Activated naive CD8-positive, alpha-beta T cell treated with anti-CD3 and anti-CD28 coated beads, Interleukin-2, amount 50 U/mL, for 16 hours (primary cell): ENCODE results near the gene LMOD3.

ENCODE experiments used
- DNase-seq: peaks from one replicate; pipeline ENCODE4 v3.0.0-alpha.2; 2020; ENCODE audit warnings: low read depth, low spot score

LMOD3 gene

DNA sequence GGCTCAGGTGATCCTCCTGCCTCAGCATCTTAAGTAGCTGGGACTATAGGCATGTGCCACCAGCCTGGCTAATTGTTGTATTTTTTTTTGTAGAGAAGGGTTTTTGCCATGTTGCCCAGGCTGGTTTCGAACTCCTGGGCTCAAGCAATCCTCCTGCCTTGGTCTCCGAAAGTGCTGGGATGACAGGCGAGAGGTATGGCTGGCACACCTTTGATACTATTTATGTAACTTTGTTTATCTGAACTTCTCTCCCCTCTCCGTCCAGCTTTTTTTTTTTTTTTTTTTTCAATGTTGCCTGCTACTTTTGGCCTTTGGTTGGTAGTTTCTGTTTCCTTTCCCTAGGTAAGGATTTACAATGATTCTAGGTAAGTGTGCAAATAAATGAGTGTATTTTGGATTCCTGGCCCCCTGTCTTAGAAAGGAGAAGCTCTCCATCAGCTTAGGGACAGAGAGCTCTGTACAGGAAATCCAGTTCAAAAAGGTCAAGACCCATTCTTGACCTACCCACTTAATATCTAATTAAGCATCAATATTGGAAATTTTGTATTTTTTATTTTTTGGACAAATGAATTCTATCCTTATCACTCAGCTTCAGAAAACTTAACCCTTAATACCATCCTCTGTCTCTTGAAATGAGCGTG, 30.9 kb downstream of the LMOD3 start:
- DNase-seq = no peak

GRCh38 chr3:69090021-69090420, 32.4 kb downstream of the LMOD3 start:
- DNase-seq = no peak

- no peak for DNase-seq
Observed at GRCh38 chr3:69088063-69088462, 34.3 kb downstream of the LMOD3 start.

GRCh38 chr3:69087030-69087791, 35.2 kb downstream of the LMOD3 start:
- DNase-seq = no peak

GRCh38 chr3:69085833-69086722, 36.3 kb downstream of the LMOD3 start:
- peak; percentile 54 for DNase-seq

DNA sequence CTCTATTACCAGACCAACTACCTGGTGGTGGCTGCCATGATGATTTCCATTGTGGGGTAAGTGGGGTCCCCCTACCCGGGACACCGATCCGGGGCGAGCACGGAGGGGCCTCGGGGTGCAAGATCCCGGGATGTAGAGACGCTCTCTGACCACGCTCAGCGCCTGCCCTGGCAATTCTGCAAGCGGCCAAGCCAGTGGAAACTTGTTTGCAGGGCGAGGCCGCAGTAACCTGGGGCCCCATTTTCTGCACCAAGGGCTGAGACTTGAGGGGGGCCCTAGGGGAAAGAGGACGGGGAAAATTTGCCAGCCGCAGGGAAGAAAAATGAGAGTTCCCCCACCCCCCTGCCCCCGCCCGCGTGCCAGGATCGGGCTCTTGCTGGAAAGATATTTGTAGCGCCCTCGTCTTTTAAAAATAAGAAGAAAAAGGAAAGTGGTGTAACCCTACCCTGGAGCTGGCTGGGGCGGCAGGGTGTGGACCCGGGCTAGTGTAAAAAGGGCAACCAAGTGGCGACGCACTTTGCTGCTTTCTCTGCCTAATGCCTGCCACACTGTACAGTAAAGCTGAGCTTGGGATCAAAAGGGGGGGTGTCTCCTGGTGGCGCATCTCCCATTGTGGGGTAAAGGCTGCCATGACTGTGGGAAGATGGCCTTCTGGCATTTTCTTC, 37.1 kb downstream of the LMOD3 start:
- no peak for DNase-seq

DNA sequence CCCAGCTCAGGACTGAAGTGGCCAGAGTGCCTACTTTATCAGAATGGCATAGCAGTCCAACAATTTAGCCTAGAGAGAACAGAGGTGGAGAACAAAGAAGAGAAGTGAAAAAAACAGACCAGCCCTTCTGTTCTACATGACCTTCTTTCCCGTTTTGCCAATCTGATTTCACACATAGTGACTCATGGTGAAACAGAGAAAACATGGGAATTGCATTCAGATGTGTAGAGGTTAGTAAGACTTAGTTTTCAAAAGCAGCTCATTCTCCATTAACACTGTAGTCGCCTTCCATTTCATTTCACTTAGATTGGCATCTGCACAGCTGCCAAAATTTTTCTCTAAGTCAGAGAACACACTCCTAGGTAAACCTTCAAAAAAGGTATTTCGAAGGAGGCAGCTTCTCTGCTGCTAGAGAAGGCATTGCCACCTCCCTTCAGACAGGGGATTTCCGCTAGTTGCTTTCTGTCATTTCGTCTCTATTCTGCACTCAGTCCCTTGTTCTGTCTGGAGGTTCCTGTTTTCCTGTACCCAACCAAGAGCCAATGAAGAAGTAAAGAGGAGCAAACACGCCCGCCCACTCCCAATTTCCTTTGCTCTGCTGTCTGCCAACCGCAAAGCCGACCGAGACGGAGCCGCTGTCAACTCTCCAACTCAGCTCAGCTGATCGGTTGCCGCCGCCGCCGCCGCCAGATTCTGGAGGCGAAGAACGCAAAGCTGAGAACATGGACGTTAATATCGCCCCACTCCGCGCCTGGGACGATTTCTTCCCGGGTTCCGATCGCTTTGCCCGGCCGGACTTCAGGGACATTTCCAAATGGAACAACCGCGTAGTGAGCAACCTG, 37.8 kb downstream of the LMOD3 start, which contains the start of gene ARL6IP5:
ARL6IP5 (plus strand) TSS at position 612 of the 842 bp plus-strand sequence; CDS start at position 723, 111 bp downstream.
- DNase-seq = peak; percentile 69

DNA sequence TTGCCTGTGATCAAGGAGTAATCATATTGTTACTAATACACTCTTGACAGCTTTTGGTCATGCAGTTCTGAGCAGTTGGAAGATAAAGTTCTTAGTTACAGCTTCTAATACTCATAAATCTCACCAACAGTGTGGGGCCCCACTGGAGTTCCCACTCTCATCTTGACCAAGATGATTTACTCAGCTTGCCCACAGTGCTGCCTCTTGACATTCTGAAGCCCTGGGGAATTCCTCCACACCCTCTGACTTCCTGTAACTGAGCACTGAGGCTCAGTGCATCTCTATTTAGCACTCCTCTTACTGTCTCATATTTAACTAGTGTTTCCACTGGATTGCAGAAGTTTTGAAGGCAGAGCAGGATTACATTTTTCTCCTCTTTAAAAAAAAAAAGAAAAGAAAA, 39.6 kb downstream of the LMOD3 start:
- peak; percentile 31 for DNase-seq

GRCh38 chr3:69082361-69082760, 40.0 kb downstream of the LMOD3 start:
- DNase-seq = no peak

DNA sequence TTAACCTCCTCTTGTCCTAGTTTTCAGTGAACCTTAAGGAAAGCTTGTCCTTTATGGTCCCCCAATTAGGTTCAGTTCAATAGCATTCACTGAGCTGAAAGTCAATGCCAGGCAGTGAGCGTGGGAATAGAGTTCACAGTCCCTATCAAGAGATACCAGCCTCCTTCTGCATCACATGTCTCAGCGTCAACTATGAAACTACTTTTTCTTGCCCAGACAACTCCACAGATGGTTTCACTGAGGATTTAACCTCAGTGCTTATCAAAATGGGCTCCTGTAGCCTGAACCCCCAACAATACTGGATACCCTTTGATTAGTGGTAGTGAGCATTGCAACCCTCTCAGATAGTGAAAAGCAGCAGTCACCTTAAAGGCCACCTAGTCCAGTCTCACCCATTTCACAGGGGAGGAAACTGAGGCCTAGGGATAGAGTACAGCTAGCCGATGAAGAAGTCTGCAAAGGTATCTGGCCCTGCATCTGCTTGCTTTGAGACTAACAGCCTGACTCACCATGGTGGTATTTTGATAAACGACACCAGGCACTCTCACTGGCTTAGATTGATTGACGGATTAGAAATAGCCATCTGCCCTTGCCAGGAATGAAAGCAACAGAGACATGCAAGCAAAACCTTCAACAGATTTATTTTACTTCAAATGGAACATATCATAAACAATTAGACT, 40.7 kb downstream of the LMOD3 start:
- DNase-seq = no peak

- DNase-seq = peak; percentile 90
Observed at GRCh38 chr3:69080233-69080920, 42.0 kb downstream of the LMOD3 start, which contains the start of gene UBA3. TSS of gene UBA3 (minus strand) at chr3:69080365. CDS start at chr3:69080353, 12 bp downstream.

- DNase-seq = no peak
Observed at GRCh38 chr3:69079269-69080159, 42.9 kb downstream of the LMOD3 start.

DNA sequence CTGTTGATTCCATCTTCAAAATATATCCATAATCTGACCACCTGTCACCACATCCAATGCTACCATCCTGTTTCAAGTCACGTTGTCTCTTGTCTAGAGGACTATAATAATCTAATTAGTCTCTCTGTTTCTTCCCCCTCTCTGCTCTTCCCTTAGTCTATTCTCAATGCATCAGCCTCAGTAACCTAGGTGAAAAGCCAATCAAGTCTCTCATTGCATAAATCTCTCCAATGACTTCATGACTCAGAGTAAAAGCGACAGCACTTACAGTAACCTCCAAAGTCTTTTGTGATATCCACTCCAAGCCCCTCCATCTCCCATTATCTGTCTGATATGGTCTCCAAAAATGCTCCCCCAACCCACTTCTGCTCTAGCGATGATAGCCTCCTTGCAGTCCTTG, 49.5 kb downstream of the LMOD3 start:
- no peak for DNase-seq

DNA sequence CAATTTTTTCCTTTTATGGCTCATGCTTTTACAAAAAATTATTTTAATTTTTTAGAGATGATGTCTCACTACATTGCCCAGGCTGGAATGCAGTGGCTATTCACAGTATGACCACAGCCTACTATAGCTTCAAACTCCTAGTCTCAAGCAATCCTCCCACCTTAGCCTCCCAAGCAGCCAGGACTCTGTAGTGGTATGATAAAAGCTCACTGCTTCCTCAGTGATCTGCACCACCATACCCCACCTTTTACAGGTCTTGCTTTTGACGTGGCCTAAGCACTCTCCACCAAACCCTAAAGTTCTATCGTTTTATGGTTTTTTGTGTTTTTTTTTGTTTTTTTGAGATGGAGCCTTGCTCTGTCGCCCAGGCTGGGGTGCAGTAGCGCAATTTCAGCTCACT, 56.3 kb downstream of the LMOD3 start:
- no peak for DNase-seq

- no peak for DNase-seq
Observed at GRCh38 chr3:69065318-69065964, 57.0 kb downstream of the LMOD3 start.

- DNase-seq = no peak
Observed at GRCh38 chr3:69063636-69064035, 58.8 kb downstream of the LMOD3 start.

GRCh38 chr3:69059688-69060087, 62.7 kb downstream of the LMOD3 start:
- no peak for DNase-seq

GRCh38 chr3:69058947-69059224, 63.5 kb downstream of the LMOD3 start:
- no peak for DNase-seq
